Activated CD4-positive, alpha-beta T cell treated with anti-CD3 and anti-CD28 coated beads for 36 hours (primary cell): Measurements from ENCODE around the gene IGFL2. TPM values are rescaled to one million over a fixed set of nuclear protein-coding genes. Genes with fewer than 3 reads are reported as not detected.
"Not testable (repeated sequence)": the region's sequence is repeated elsewhere in the genome, so short reads cannot be mapped to it uniquely, and the experiment has no call there.

Source experiments
- ATAC-seq: fragments of 200-7000 bp; cut with Tn5 transposase; one replicate; pipeline ENCODE4 v1.10.0; 2021; ENCODE audit warnings: mild to moderate bottlenecking, moderate library complexity
- CTCF ChIA-PET: fragments of 350-600 bp; sonication (Branson Sonifier 250); formaldehyde crosslinking; loops from one replicate; lab custom pipeline; 2021; ENCODE audit warnings: antibody characterized with exemption; lab: Charles Lee
- POLR2A ChIA-PET: fragments of 350-600 bp; sonication (Branson Sonifier 250); formaldehyde crosslinking; loops from one replicate; lab custom pipeline; 2021; ENCODE audit warnings: antibody characterized with exemption, inconsistent platforms; lab: Charles Lee
- DNase-seq: peaks from one replicate; pipeline ENCODE4 v3.0.0-alpha.2; 2020
- H3K27ac Mint-ChIP-seq: one replicate; pipeline ENCODE4 v1.8.0; 2021; ENCODE audit warnings: mixed read lengths
- H3K27me3 Mint-ChIP-seq: one replicate; pipeline ENCODE4 v1.8.0; 2021; ENCODE audit warnings: mixed read lengths
- H3K36me3 Mint-ChIP-seq: one replicate; pipeline ENCODE4 v1.8.0; 2021; ENCODE audit warnings: low read depth, mixed read lengths
- H3K4me1 Mint-ChIP-seq: one replicate; pipeline ENCODE4 v1.8.0; 2021; ENCODE audit warnings: mixed read lengths
- H3K4me3 Mint-ChIP-seq: one replicate; pipeline ENCODE4 v1.8.0; 2021; ENCODE audit warnings: mild to moderate bottlenecking, moderate library complexity, mixed read lengths
- H3K9me3 Mint-ChIP-seq: one replicate; pipeline ENCODE4 v1.8.0; 2021; ENCODE audit warnings: low read depth, mixed read lengths
- intact Hi-C, 2 experiments: fragments of 100-400 bp; cut with DNase I in 1 of 2; cut with micrococcal nuclease in 1 of 2; formaldehyde crosslinking; loops; one replicate each; pipeline versions ENCODE4 v1.14.2 to v1.15.1; 2022 to 2024; cut with DNase I, micrococcal nuclease
- total RNA-seq, 2 experiments: library from RNA; stranded (reverse); gene quantifications; one replicate each; pipeline ENCODE4 v1.2.3, GENCODE V29; 2021

Gene IGFL2
- not detected for total RNA-seq

GRCh38 chr19:46147791-46148288 lies at the start of gene IGFL2:
IGFL2 (plus strand) TSS chr19:46148238; CDS start chr19:46148279, 41 bp downstream.
- Mint-ChIP-seq H3K36me3 (no peaks in the 10 kb centered on the region), H3K27me3 (peaks cover 49% of the 10 kb centered on the region), H3K4me3 (no peak within 1 kb of the TSS), H3K27ac (peak within 1 kb of the TSS; percentile 1), H3K9me3 (no peaks in the 10 kb centered on the region), H3K4me1 (peaks cover 12% of the 10 kb centered on the region)
- DNase-seq, result peak; percentile 45
- CTCF ChIA-PET, result interaction anchor here (1.2 to 1.4 kb wide), 3 partner anchors 10 to 69 kb away, joined by 4 read pairs; no protein-coding TSS in a partner anchor
- POLR2A ChIA-PET, result interaction anchor here (0.6 to 0.7 kb wide), 2 partner anchors 29 to 131 kb away, joined by 3 to 4 read pairs; no protein-coding TSS in a partner anchor
- ATAC-seq, result peak; percentile 92
- intact Hi-C loops, result loop anchor here (1.0 to 2.0 kb wide), 2 partner anchors 33 kb away; no protein-coding TSS in a partner anchor

DNA sequence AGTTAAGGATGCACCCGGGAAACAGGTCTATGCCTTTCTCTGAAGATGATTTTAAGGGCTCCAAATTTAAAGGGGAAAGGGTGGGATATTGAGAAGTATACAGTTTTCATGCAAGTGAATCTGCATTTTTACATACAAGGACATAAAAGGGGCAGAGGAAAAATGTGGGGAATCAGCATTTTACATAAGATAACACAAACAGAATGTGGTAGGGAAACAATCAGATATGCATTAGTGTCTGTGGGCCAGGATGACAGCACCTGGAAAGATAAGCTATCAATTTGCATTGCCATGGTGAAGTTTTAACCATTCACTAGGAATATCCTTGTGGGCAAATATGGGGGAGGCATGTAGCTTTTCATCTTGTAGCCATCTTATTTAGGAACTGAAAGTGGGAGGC lies 47.7 kb upstream of the IGFL2 start:
- ChIA-PET CTCF (no interaction called here), POLR2A (no interaction called here)
- no peaks in the 10 kb centered on the region for H3K4me1 Mint-ChIP-seq

GRCh38 chr19:46101293-46101692 lies 46.7 kb upstream of the IGFL2 start:
- Mint-ChIP-seq H3K27ac (no peak overlapping the region), H3K27me3 (peaks cover 32% of the 10 kb centered on the region), H3K4me3 (no peak overlapping the region), H3K4me1 (no peaks in the 10 kb centered on the region), H3K9me3 (peaks cover 15% of the 10 kb centered on the region), H3K36me3 (peaks cover 4% of the 10 kb centered on the region)
- POLR2A ChIA-PET, result no interaction called here
- intact Hi-C loops, result no loop called here
- CTCF ChIA-PET, result interaction anchor here (0.6 to 1.0 kb wide), 3 partner anchors 8 to 90 kb away, joined by 3 to 4 read pairs (median 3); no protein-coding TSS in a partner anchor
- no peak for DNase-seq
- no peak for ATAC-seq

More for the DNA sequence above, 47.7 kb upstream of the IGFL2 start:
- H3K4me3 Mint-ChIP-seq, result no peak overlapping the region
- DNase-seq (no peak), ATAC-seq (no peak)
- H3K27me3 Mint-ChIP-seq, result peaks cover 38% of the 10 kb centered on the region
- peaks cover 4% of the 10 kb centered on the region for H3K36me3 Mint-ChIP-seq
- peaks cover 15% of the 10 kb centered on the region for H3K9me3 Mint-ChIP-seq
- intact Hi-C loops, result no loop called here
- H3K27ac Mint-ChIP-seq, result no peak overlapping the region

DNA sequence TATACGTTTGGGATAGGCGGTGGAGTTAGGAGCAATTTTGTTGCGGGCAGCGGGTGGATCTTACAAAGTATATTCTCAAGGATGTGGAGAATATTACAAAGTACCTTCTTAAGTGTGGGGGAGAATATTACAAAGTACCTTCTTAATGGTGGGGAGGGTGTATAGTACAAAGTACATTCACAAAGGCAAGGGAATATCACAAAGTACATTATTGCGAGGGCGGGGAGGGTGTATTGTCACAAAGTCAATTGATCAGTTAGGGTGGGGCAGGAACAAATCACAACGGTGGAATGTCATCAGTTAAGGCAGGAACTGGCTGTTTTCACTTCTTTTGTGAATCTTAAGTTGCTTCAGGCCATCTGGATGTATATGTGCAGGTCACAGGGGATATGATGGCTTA lies 45.7 kb upstream of the IGFL2 start:
- H3K4me1 Mint-ChIP-seq, POLR2A ChIA-PET, H3K4me3 Mint-ChIP-seq, ATAC-seq, intact Hi-C loops, H3K36me3 Mint-ChIP-seq, H3K27ac Mint-ChIP-seq, DNase-seq: not testable (repeated sequence)
- CTCF ChIA-PET, result interaction anchor here (1.0 kb wide), 1 partner anchor 9 kb away, joined by 4 read pairs; no protein-coding TSS in a partner anchor
- Mint-ChIP-seq H3K27me3 (peaks cover 22% of the 10 kb centered on the region), H3K9me3 (peaks cover 11% of the 10 kb centered on the region)

DNA sequence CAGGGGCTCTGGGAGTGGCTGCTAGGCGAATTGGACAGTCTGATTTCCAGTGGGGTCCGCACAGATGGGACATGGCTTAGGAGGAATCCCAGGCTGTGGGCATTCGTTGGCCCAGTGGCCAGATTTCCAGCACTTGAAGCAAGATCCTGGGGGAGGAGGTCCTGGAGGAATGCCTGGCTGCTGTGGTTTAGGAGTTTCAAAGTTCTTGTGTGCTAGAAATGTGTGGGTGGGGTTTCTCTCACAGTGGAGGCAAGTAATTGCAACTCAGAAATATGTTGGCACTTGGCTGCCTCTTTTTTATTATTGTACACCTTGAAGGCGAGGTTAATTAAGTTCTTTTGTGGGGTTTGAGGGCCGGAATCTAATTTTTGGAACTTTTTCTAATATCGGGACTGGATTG lies 40.7 kb upstream of the IGFL2 start:
- intact Hi-C loops, result no loop called here
- ATAC-seq (no peak), DNase-seq (no peak)
- ChIA-PET CTCF (no interaction called here), POLR2A (no interaction called here)
- no peak overlapping the region for H3K4me3 Mint-ChIP-seq
- H3K36me3 Mint-ChIP-seq, result no peaks in the 10 kb centered on the region
- no peak overlapping the region for H3K27ac Mint-ChIP-seq
- peaks cover 15% of the 10 kb centered on the region for H3K27me3 Mint-ChIP-seq
- no peaks in the 10 kb centered on the region for H3K9me3 Mint-ChIP-seq
- H3K4me1 Mint-ChIP-seq, result no peaks in the 10 kb centered on the region

GRCh38 chr19:46109876-46110275 lies 38.2 kb upstream of the IGFL2 start:
- no peaks in the 10 kb centered on the region for H3K36me3 Mint-ChIP-seq
- intact Hi-C loops, result no loop called here
- ATAC-seq (no peak), DNase-seq (no peak)
- H3K4me1 Mint-ChIP-seq, result peaks cover 1% of the 10 kb centered on the region
- POLR2A ChIA-PET, result no interaction called here
- CTCF ChIA-PET, result interaction anchor here (0.6 to 1.2 kb wide), 2 partner anchors 37 to 350 kb away, joined by 3 to 4 read pairs; no protein-coding TSS in a partner anchor
- no peaks in the 10 kb centered on the region for H3K9me3 Mint-ChIP-seq
- no peak overlapping the region for H3K4me3 Mint-ChIP-seq
- no peak overlapping the region for H3K27ac Mint-ChIP-seq
- peaks cover 37% of the 10 kb centered on the region for H3K27me3 Mint-ChIP-seq

GRCh38 chr19:46111376-46111775 lies 36.7 kb upstream of the IGFL2 start:
- no peak for DNase-seq
- CTCF ChIA-PET, result interaction anchor here (0.8 to 1.0 kb wide), 2 partner anchors 29 to 106 kb away, joined by 3 to 4 read pairs; no protein-coding TSS in a partner anchor
- Mint-ChIP-seq H3K4me3 (no peak overlapping the region), H3K4me1 (peaks cover 13% of the 10 kb centered on the region), H3K27ac (no peak overlapping the region), H3K27me3 (peaks cover 38% of the 10 kb centered on the region), H3K36me3 (no peaks in the 10 kb centered on the region), H3K9me3 (no peaks in the 10 kb centered on the region)
- POLR2A ChIA-PET, result no interaction called here
- no peak for ATAC-seq
- intact Hi-C loops, result no loop called here

DNA sequence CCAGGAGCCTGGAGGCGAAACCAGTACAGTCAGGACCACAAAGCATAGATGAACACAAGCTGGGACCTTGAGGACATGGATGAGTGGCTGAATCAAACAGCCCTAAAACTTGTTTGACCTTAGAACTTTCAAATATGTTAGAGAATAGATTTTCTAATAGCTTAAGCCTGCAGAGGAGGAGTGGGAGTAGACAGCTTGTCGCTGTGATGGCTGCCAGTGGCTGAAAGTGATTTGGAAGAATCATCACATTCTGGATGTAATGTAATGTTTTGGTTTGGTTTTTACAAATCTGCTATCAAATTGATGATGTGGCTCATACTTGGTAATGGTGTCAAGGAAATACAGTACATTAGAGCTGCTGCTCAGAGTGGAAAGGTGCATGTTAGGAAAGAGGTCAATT lies 35.5 kb upstream of the IGFL2 start:
- no peak for ATAC-seq
- Mint-ChIP-seq H3K27me3 (peaks cover 41% of the 10 kb centered on the region), H3K9me3 (no peaks in the 10 kb centered on the region), H3K4me1 (peaks cover 13% of the 10 kb centered on the region), H3K27ac (no peak overlapping the region), H3K4me3 (no peak overlapping the region), H3K36me3 (no peaks in the 10 kb centered on the region)
- CTCF ChIA-PET, result interaction anchor here (1.0 kb wide), 1 partner anchor 107 kb away, joined by 4 read pairs; no protein-coding TSS in a partner anchor
- POLR2A ChIA-PET, result no interaction called here
- no peak for DNase-seq
- intact Hi-C loops, result no loop called here

DNA sequence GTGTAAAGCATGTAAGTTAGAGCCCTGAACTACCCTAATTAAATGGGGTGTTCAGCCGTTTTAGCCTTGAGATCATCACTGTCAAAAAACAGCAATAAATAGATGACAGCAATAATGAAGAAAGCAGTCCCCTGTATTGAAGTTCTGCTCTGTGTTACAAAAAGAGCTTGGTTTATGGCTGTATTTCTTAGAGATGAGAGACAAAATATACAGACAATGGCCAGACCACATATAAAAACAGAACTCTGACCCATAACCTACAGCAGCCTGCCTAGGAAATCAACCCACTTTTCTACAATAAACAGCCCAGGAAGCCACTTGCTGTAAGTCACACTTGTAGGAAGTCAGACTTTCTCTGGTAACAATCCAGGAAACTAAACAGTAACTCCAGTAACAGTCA lies 34.3 kb upstream of the IGFL2 start:
- peaks cover 13% of the 10 kb centered on the region for H3K4me1 Mint-ChIP-seq
- no peaks in the 10 kb centered on the region for H3K9me3 Mint-ChIP-seq
- H3K36me3 Mint-ChIP-seq, result no peaks in the 10 kb centered on the region
- intact Hi-C loops, result loop anchor here (2.0 kb wide), 3 partner anchors 31 to 313 kb away; no protein-coding TSS in a partner anchor
- no peak overlapping the region for H3K27ac Mint-ChIP-seq
- CTCF ChIA-PET, result interaction anchor here (0.6 to 1.2 kb wide), 3 partner anchors 9 to 35 kb away, joined by 3 to 5 read pairs (median 4); no protein-coding TSS in a partner anchor
- peaks cover 50% of the 10 kb centered on the region for H3K27me3 Mint-ChIP-seq
- ATAC-seq (no peak), DNase-seq (no peak)
- no peak overlapping the region for H3K4me3 Mint-ChIP-seq
- POLR2A ChIA-PET, result interaction anchor here (0.5 kb wide), 1 partner anchor 167 kb away, joined by 4 read pairs; no protein-coding TSS in a partner anchor

- ChIA-PET POLR2A (interaction anchor here (1.0 kb wide), 1 partner anchor 150 kb away, joined by 3 read pairs; no protein-coding TSS in a partner anchor), CTCF (interaction anchor here (0.6 to 1.0 kb wide), 10 partner anchors 10 to 413 kb away, joined by 3 to 5 read pairs (median 3); no protein-coding TSS in a partner anchor)
- DNase-seq, result peak; percentile 84
- intact Hi-C loops, result loop anchor here (1.0 to 2.0 kb wide), 5 partner anchors 29 to 311 kb away; no protein-coding TSS in a partner anchor
- no peak overlapping the region for H3K4me3 Mint-ChIP-seq
- peaks cover 13% of the 10 kb centered on the region for H3K4me1 Mint-ChIP-seq
- no peak overlapping the region for H3K27ac Mint-ChIP-seq
- ATAC-seq, result peak; percentile 99
- H3K36me3 Mint-ChIP-seq, result no peaks in the 10 kb centered on the region
- H3K9me3 Mint-ChIP-seq, result no peaks in the 10 kb centered on the region
- H3K27me3 Mint-ChIP-seq, result peaks cover 59% of the 10 kb centered on the region
Observed at GRCh38 chr19:46115396-46116106, 32.5 kb upstream of the IGFL2 start.

GRCh38 chr19:46116121-46116520 lies 31.9 kb upstream of the IGFL2 start:
- no peaks in the 10 kb centered on the region for H3K9me3 Mint-ChIP-seq
- no peak overlapping the region for H3K4me3 Mint-ChIP-seq
- peaks cover 13% of the 10 kb centered on the region for H3K4me1 Mint-ChIP-seq
- H3K27ac Mint-ChIP-seq, result no peak overlapping the region
- intact Hi-C loops, result no loop called here
- ChIA-PET CTCF (interaction anchor here (0.6 to 1.0 kb wide), 4 partner anchors 40 to 413 kb away, joined by 3 to 4 read pairs (median 3); no protein-coding TSS in a partner anchor), POLR2A (no interaction called here)
- no peaks in the 10 kb centered on the region for H3K36me3 Mint-ChIP-seq
- H3K27me3 Mint-ChIP-seq, result peaks cover 57% of the 10 kb centered on the region
- no peak for ATAC-seq
- no peak for DNase-seq
